Measurements from ENCODE around the gene SUPT6H. TPM values are rescaled to one million over a fixed set of nuclear protein-coding genes. Genes with fewer than 3 reads are reported as not detected.
A peak's percentile ranks its signal among the peaks of the same experiment; 100 is the strongest.

The SUPT6H gene
- total RNA-seq, 1 experiment from 2014 or later, result 52.7 TPM

DNA sequence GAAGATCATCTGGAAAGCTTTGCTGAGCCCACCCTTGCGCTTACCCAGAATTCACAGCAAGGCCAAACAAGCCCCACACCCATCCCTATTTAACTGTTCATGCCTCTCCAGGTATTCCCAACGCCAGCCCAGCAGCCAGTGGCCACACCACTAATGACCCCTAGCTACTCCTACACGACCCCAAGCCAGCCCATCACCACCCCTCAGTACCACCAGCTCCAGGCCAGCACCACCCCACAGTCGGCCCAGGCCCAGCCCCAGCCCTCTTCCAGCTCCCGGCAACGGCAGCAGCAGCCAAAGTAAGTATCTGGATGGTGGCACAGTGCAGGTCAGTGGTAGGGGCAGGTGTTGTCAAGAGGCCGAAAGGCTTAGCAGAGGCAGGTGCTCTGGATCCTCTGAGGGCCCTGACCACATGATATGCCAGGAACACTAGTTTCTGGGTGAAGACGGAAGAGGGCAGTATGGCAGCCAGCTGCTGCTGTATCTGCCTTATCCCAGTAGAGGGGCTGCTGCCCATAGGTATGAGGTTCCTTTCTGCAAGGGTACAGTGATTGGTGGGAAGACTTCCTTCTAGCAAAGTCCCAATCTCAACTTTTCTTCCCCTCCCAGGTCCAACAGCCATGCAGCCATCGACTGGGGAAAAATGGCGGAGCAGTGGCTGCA lies 39.0 kb downstream of the SUPT6H start:
- DNase-seq (ENCODE audit: low spot score), result no peak

GRCh38 chr17:28702026-28702751 lies 40.2 kb downstream of the SUPT6H start:
- DNase-seq (ENCODE audit: low spot score), result no peak

DNA sequence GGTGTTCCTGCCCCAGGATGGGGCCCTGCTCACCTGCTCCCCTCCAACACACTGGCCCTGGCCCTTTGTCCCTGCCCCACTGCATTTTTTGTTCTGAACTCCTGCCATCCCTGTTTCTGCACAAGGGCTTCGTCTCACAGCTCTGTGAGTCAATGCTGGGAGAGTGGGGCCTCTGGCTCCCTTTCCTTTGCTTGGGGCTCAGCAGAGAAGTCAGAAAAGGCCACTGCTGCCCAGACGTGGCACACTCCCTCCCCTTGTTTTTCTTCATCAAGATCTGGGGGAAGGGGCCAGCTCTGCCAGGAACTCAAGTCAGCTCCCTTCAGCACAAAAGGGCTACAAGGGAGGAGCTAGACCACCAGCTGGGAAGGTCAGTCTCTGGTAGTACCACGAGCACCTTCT lies 40.7 kb downstream of the SUPT6H start:
- no peak for DNase-seq (ENCODE audit: low spot score)

DNA sequence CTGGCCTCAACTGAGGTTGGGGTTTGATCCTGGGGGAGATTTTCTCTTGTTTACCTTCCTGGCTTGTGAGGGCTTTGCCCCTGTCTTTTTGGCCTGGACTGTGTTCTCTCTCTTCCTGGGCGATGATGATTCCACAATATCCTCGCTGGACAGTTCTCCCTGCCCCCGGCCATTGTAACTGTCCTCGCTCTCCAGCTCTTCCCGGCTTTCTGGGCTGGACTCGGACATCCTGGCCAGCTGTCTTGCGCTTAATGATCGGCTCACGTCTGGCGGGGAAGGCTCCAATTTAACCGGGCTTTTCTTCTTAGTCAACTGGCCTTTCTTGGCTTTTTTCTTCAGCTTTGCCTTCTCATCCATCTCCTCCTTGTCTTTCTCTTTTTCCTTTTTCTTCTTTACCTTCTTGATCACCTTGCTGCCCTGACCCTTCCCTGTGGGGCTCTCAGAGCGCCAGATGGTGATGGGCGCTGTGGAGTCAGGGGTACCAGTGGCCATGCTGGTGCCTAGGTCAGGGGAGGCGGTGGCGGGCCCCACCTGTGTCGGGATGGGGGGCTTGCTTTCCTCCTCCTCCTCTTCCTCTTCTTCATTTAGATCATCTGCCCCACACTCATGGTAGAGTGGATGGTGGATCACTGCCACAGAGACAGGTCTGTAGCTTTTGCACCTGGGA lies 41.7 kb downstream of the SUPT6H start:
- no peak for DNase-seq (ENCODE audit: low spot score)

DNA sequence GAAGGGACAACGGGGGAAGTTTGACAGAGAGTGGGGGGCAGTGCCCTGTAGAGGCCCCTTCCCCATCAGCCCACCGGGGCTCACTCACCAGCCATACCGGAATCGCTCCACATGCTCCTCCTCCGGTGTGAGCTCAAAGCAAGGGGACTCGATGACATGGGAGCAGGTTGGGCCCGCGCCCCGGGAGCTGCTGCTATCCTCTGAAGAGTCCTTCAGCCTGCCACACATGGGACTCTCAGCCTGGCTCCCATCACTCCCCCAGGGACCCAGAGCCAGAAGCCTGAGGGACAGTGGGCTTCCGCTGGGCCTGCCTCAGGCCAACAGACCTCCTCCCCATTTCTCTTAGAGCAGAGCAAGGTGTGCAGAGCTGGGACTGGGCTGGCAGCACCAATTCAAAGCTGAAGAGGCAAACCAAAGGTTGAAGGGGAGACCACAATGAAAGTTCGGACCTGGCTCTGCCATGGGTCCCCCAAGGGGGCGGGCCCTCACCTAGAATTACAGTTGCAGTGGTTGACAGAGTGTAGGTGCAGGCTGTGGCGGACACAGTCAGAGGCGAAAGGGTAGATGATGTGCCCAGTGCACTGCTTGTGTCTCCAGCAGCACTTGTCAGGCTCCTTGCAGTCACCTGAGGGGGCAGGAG lies 42.3 kb downstream of the SUPT6H start:
- DNase-seq (ENCODE audit: low spot score), result no peak

GRCh38 chr17:28705074-28705659 lies 43.2 kb downstream of the SUPT6H start:
- no peak for DNase-seq (ENCODE audit: low spot score)

- no peak for DNase-seq (ENCODE audit: low spot score)
Measured at GRCh38 chr17:28705728-28706334, 43.8 kb downstream of the SUPT6H start.

DNA sequence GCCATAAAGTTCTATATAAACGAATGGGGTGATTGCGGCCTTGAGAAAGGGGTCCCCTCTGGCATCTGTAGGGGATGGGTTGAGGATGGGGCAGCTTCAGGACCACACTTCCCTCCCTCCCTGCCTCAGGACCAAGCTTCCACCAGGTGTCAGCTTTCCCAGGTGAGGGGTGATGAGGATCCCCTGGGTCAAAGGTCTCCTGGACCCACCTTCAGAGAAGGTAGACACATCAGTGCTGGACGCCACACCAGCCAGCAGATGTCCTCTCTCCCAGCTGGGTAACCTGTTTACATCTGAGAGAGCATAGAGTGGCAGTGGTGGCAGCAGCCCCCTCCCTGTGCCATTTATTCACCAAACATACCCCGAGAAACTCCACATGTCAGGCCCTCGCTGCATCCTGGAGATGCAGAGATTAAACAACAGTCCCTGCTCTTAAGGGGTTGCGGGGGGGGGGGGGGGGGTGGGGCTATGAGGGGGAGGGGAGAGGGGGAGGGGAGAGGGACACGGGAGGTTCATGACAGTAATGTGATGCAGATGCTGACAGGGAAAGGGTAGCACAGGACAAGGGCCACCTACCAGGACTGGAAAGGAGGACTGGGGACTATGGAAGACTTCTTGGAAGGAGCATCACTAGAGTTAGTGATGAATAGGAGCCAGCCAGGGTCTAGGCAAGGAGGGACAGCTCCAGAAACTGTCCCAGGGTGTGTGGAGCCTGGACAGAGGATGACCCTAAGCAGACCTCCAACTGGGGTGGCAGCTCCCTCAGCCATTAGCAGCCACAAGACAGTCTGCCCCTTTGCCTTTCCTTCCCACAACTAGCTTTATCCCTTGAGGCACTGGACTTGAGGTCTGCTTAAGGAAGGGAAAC lies 44.7 kb downstream of the SUPT6H start:
- DNase-seq (ENCODE audit: low spot score), result no peak

DNA sequence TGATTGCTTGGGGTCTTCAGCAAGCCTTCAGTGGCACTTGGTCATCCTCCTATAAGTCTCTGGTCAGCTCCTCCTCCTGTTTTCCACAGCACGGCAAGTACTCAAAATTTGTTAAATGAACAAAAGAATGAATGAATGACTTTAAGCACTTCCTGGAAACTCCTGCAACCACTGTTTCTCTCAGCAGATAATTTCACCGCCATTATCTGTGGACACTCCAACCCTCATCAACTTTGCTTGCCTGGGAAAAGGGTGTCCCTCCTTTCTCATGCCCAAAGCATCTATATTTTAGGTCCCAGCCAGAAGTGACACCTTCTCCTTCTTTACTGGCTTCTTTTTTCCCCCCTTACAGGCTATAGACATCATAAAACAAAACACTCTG lies 45.3 kb downstream of the SUPT6H start:
- DNase-seq (ENCODE audit: low spot score), result no peak

DNA sequence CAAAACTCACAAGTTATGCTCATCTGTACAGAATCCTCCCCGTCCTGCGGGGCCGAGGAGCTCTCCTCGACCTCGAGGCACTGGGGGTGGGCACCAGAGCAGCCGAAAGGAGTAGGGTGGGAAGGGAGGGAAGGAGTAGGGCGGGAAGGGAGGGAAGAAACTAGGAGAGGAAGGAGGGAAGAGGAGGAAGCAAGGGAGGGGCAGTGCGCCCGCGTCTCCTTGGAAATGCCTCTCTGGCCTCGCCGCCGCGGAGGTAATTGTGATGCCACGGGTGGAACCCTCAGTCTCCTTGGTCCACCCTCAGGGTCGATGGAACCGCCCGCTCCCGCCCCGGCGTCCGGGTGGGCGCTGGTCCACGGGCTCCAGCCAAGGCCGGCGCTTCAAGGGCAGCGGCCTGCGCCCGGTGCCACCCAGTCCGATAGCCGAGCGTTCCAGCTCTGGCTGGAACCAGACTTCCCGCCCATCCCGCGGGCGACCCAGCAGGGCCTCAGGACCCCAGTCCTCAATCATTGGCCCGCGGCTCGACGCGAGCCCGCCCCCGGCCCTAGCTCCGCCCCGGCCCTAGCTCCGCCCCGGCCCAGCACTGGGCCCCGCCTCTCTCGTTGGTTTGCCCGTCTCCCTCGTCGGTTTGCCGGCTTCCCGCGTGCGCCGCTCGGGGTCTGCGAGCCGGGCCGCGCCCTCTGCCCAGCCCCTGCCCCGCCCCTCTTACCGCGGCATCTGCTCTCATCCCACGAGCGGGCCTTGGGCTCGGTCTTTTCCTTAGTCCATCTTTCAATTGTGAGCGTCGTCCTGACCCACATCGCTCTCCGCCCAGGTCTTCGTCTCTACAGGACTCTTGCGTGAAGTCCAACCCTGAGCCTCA lies 49.1 kb downstream of the SUPT6H start:
- peak; percentile 89 for DNase-seq (ENCODE audit: low spot score)

DNA sequence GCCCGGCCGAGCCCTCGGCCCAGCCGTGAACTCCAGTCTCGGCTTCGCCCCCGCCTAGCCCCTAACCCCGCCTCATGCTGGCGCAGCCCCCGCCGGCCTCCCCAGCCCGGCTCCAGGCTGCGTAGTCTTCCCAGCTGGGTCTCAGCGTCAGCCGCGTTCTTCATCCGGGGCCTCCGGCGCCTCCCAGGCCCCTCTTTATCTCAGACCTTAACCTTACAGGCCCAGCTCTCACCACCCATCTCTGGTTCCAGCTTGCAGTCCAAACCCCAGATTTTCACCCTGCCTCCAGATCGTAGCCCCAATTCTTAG lies 49.7 kb downstream of the SUPT6H start, which contains the start of gene PROCA1:
Gene PROCA1, minus strand, starts transcription at position 166 of the 309 bp plus-strand sequence. CDS start 228 bp downstream, outside the sequence.
- no peak for DNase-seq (ENCODE audit: low spot score)

DNA sequence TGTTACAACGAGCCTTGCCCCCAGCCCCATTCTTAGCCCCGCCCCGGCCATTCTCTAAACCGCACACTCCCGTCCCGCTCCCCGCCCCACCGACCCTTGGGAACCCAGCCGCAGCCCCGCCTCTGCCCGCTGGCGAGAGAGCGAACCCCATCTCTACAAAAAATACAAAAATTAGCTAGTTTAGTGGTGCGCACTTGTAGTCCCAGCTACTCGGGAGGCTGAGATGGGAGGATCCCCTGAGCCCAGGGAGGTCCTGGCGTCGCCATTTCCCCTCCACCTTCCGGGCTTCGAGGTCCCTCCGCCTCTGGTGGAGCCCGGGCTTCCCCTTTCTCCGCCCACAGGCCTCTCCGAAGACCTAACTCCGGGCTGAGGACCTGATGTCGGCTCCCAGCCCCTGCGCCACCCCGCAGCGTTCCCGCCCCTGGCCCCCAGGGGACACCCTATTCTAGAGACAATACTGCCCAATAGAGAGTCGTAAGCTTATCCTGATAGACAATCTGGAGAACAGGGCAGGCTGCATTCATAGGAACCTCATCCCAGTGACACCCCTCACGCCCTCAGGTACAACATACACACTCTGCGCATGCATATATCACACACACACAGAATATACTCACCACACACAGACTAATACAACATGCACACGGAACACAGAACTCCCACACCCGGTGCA lies 50.2 kb downstream of the SUPT6H start:
- DNase-seq (ENCODE audit: low spot score), result no peak

- DNase-seq (ENCODE audit: low spot score), result no peak
Measured at GRCh38 chr17:28712705-28713415, 50.9 kb downstream of the SUPT6H start.

DNA sequence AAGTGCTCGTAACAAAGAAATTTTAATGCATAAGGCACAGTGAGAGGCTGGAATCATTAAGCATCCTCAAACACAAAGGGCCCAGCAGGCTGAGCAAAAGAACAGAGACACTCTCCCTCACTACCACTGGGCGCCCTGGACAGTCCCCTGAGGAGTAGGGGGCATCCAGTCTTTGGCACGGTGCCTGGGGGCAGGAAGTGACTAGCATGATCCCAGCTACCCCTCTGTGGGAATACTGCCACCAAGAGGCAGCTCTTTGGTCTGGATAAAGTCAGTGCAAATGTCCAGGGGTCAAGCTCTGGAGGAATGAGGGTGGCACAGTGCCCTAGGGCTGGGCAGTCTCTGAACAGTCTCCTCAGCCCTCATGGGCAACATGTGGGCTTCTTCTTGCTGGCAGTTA lies 52.3 kb downstream of the SUPT6H start:
- no peak for DNase-seq (ENCODE audit: low spot score)

- DNase-seq (ENCODE audit: low spot score), result no peak
Measured at GRCh38 chr17:28715217-28715616, 53.2 kb downstream of the SUPT6H start.

- DNase-seq (ENCODE audit: low spot score), result no peak
Measured at GRCh38 chr17:28716740-28717577, 55.0 kb downstream of the SUPT6H start.

DNA sequence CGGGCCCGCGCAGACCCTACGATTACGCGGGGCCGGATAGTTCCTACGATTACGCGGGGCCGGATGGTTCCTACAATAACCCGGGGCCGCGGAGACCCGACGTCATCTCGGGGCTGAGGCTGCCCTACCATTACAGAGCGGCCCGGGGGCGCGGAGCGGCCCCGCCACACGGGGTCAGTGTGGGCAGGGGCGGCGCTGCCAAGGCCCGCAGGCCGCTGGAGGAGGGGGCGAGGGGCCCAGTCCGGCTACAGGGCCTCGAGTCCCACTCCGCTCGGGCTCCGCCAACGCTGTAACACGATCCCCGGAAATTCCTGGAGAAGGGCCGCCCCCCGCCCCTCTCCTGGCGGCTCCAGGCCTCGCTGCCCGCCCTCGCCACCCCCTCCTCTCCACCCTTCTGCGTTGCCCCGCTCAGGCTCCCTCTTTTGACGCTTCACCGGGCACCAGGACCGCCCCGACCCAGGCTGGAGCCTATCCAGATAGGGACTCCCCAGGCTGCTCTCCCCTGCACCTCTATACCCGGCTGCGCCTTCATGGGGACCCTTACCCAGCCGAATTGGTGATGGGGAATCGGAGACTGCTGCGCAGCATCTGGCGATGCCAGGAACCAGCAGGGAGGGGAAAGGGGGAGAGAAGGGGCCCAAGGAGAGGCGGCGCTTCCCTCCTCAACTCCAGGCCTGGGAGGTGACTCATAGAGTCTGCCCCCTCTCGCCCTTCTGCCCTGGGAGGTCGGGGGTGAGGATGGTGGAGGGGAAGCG lies 55.8 kb downstream of the SUPT6H start, which contains the start of gene RAB34:
Gene RAB34, minus strand, starts transcription at position 291 of the 755 bp plus-strand sequence. CDS start 602 bp downstream, outside the sequence.
- DNase-seq (ENCODE audit: low spot score), result peak; percentile 68
